Posterior vena cava (tissue), 2 donors: ENCODE data around the gene POLD1. TPM values are rescaled to one million over a fixed set of nuclear protein-coding genes. Genes with fewer than 3 reads are reported as not detected.

ENCODE experiments used
- DNase-seq: peaks from one replicate; pipeline ENCODE4 v3.0.0-alpha.2; 2020; ENCODE audit warnings: low spot score
- intact Hi-C, 2 donors: fragments of 100-400 bp; cut with DNase I; formaldehyde crosslinking; loops; one replicate each; pipeline versions ENCODE4 v1.14.1 to v1.14.2; 2022 to 2023
- total RNA-seq, 2 donors: library from RNA; stranded (reverse); fragmentation: NEBNext Ultra II Directional; extraction: Animal tissue kit (Norgen Biotek cat#: 25700); gene quantifications; one replicate each; pipeline ENCODE4 v1.2.1, GENCODE V29; 2021
- donor health status: DM: yes; HTN: yes; CAD: no.
- donor health status: DM: yes; HTN: yes; CAD: no.

Gene POLD1
- total RNA-seq, 2 donors from 2014 or later: 10.4 to 12.3 TPM

DNA sequence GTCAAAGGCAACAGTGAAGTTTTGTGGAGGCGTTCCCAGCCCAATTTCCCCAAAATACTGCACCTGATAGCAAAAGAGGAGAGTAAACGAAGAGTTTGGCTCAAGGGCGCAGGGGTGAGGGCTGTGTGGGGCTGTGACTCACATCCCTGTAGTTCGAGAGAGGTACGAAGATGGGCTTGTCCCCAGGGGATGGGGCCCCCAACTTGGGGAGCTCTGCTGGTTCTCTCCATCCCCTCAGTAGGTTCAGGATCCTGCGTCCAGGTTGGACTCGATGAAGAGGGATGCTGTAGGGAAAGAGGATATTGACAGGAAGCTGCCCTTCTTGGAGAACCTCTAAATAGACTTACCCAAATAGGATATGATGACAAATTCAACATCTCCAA, 22.1 kb upstream of the POLD1 start:
- peak; percentile 71 for DNase-seq
- intact Hi-C loops: loop anchor here in 1 of 2 donors (10.0 kb wide), 2 partner anchors 53 to 423 kb away; partner anchors contain the start of gene SPIB

DNA sequence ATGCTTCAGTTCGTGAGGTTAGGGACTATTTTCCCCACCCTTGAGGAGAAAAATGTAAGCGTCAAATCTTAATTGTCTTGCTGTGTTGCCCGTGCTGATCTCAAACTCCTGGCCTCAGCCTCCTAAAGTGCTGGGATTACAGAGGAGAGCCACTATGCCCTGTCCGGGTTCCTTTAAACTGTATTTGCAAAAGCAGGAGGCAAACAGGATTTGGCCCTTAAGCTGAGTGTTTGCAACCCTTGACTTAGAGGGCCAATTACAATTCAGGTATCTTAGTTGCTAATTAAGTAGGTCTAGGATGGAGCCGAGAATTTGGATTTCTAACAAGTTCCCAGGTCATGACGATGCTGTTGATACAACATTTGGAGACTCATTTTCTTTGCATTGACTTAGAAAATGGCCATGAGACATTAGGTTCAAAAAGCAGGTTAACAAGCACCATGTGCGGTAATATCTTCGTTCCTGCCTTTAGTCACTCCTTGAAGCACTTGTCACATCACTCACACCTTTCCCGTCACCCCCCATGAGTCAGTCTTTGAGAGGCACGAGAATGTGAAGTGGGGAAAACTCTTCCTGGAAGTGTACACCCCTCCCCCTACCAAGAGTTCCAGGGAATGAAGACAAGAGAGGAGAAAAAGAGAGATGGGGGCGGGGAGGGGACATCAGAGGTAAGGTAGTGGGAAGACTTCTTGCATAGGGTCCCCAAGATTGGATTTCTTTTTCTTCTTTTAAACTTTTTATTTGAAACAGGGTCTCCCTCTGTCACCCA, 21.3 kb upstream of the POLD1 start:
- intact Hi-C loops: loop anchor here in 1 of 2 donors (10.0 kb wide), 2 partner anchors 52 to 422 kb away; partner anchors contain the start of gene SPIB
- peak; percentile 29 for DNase-seq

DNA sequence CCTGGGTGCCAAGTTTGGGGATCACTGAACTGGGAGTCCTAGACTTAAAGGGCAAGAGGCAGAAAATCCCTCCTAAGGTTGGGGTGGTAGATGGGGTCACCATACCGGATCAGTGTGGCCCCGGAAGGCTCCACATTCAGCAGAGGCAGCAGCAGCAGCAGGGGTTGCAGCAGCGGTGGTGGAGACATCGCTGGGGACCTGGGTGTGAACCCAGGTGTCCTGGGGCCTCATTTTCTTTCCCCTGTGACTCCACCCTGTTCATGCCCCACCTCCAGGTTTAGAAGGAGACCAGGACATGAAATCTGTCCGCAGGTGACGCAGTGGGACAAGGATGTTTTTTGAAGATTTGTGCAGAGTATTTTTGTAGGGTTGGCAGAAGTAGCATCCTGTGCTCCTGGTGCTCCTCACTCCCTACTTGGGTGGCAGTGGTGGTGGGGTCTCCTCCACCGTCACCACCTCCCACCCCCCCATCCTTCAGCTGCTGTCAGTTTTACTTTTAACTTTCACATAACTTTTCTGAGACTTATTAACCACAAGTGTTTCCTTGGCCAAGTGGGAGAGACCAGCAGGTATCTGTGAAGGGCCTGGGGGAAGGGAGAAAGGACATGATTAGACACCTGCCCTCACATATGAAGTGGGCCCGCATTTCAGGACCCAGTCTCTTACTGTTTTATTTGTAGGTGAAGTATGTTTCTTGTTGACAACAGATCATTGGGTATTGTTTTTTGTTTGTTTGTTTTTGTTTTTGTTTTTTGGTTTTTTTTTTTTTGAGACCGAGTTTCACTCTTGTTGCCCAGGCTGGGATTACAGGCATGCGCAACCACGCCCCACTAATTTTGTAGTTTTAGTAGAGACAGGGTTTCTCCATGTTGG, 18.5 kb upstream of the POLD1 start, which contains the start of gene NAPSA:
Gene NAPSA (minus strand): TSS at position 206 of the 873 bp plus-strand sequence. CDS start 18 bp downstream, at position 188.
- intact Hi-C loops: loop anchor here in 1 of 2 donors (10.0 kb wide), 2 partner anchors 49 to 419 kb away; partner anchors contain the start of gene SPIB
- DNase-seq: no peak

- peak; percentile 93 for DNase-seq
- intact Hi-C loops: loop anchor here in 1 of 2 donors (10.0 kb wide), 2 partner anchors 46 to 416 kb away; partner anchors contain the start of gene SPIB
Measured at GRCh38 chr19:50368649-50369570, 15.2 kb upstream of the POLD1 start.

DNA sequence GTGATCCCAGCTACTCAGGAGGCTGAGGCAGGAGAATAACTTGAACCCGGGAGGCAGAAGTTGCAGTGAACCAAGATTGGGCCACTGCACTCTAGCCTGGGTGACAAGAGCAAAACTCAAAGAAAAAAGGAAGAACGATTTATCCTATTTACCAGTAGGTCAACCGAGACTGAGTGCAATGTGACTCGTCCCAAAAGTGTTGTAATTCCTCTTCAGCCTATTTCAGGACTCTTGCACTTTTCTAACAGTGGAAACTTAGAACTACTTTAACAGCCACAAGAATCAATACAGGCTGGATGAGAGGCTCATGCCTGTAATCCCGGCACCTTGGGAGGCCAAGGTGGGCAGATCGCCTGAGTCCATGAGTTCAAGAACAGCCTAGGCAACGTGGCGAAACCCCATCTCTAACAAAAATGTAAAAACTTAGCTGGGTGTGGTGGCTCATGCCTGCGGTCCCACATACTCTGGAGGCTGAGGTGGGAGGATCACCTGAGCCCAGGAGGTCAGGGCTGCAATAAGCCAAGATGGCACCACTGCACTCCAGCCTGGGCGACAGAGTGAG, 12.2 kb upstream of the POLD1 start:
- DNase-seq: no peak
- intact Hi-C loops: no loop called here

GRCh38 chr19:50376166-50377050, 7.7 kb upstream of the POLD1 start, which contains the start of gene NR1H2:
NR1H2 (plus strand) TSS chr19:50376457; CDS start chr19:50377606, 1,149 bp downstream.
- intact Hi-C loops: no loop called here
- DNase-seq: peak; percentile 99

DNA sequence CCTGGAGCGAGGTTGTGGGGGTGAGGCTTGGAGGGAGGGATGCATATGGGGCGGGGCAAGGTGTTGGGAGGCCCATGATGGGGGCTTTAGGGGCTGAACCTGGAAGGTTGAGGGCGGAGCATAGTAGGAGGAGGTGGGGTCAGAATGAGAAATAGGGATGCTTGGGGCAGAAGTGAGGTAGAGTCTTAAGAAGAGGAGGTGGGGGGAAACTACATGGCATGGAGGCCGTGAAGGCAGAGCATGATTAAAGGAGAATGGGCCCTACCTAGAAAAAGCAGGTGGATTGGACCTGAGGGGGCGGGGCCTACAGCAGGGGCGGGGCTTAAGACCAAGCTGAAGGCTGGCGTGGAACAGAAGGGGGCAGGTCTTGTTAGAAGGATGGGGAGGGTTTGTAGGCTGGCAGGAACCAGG, 7.1 kb upstream of the POLD1 start:
- no peak for DNase-seq
- intact Hi-C loops: no loop called here

DNA sequence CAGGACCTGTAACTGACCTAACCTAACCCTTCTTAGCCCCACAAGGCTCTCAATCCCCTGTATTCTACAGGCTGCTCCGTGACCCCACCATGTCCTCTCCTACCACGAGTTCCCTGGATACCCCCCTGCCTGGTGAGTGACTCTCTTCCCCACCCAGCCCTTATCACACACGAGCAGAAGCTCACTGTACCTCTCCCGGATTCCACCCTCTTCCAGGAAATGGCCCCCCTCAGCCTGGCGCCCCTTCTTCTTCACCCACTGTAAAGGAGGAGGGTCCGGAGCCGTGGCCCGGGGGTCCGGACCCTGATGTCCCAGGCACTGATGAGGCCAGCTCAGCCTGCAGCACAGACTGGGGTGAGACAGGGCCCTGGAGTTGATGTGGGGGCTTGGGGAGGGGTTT, 6.6 kb upstream of the POLD1 start:
- no peak for DNase-seq
- intact Hi-C loops: no loop called here

- no peak for DNase-seq
- intact Hi-C loops: no loop called here
Measured at GRCh38 chr19:50378169-50378862, 5.8 kb upstream of the POLD1 start.

DNA sequence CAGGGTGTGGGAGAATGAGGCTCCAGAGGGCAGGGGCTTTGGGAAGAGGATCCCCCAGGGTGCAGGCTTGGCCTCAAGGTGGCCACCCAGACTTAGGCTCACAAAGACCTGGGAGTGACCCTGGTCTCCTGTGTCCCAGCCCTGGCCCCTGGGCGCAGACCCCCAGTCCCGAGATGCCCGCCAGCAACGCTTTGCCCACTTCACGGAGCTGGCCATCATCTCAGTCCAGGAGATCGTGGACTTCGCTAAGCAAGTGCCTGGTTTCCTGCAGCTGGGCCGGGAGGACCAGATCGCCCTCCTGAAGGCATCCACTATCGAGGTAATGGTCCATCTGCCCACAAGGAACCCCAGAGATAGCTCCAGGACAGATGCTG, 5.3 kb upstream of the POLD1 start:
- DNase-seq: no peak
- intact Hi-C loops: no loop called here

- no peak for DNase-seq
- intact Hi-C loops: no loop called here
Measured at GRCh38 chr19:50379602-50380001, 4.5 kb upstream of the POLD1 start.

GRCh38 chr19:50380137-50380536, 4.0 kb upstream of the POLD1 start:
- no peak for DNase-seq
- intact Hi-C loops: no loop called here

DNA sequence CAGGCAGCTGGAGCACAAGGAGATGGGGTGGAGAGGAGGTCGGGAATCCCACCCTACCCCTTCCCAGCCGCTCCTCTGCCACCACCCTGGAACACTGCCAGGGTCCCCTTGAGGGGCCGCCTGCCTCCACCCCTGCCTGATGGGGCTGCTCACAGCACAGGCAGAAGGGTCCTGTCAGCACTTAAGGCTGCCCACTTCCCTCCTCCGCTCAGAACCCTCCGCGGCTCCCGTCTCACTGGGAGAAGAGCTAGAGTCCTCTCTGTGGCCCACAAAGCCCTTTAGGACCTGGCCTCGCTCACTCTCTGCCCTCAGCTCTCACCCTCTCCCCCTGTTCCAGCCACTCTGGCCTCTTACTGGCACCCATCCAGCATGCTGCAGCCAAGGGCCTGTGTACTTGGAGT, 3.4 kb upstream of the POLD1 start:
- intact Hi-C loops: no loop called here
- no peak for DNase-seq

DNA sequence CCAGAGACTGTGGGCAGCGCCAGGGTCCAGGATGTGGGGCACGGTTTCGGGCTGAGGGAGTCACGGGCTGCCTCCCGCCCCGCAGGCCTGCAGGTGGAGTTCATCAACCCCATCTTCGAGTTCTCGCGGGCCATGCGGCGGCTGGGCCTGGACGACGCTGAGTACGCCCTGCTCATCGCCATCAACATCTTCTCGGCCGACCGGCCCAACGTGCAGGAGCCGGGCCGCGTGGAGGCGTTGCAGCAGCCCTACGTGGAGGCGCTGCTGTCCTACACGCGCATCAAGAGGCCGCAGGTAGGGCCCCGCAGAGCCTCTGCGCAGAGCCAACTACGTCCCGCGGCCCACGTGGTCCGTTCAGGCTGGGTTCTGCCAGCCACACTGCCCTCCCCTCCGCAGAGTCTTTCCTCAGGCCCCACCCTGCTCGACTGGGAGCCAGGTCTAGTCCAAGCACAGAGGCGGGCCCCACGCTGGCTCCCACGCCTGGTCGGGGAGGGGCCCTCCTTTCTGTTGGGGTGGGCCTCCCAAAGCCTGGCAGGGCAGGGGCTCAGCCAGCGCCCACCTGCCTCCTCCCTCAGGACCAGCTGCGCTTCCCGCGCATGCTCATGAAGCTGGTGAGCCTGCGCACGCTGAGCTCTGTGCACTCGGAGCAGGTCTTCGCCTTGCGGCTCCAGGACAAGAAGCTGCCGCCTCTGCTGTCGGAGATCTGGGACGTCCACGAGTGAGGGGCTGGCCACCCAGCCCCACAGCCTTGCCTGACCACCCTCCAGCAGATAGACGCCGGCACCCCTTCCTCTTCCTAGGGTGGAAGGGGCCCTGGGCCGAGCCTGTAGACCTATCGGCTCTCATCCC, 2.0 kb upstream of the POLD1 start:
- no peak for DNase-seq
- intact Hi-C loops: no loop called here

DNA sequence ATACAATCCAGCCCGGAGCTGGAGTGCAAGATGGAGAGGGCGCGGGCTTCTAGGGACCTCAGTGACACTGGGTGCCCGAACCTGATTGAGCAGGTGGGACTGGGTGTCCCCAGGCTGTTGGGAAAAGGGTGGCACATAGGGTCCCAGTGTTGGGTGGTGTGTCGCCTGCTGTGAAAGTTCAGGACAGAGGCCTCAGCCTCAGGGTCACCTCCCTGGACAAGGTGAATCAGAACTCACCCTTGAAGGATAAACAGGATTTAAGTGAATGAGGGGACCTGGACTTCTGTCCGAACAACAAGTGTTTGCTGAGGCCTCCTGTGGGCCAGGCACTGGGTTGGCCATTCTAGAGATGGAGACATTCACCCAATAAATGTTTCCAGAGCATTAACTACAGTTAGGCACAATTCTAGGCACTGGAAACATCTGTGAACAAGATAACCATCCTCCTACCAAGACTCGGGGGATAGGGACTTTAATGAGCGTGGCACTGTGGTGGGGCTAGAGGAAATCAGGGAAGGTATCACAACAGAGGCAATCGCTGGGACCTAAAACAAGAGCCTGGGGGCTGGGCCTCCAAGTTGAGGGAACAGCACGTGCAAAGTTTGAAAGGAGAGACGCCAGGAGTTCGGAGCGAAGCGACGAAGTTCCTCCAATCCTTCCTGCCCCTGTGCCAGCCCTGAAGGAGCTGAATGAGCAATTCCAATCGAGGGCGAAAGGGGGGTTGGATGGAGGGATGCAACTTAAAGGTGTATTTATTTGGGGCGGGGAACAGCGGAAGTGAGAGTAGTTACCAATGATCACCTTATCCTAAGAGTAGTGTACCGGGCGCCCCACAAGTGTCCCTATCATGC, 921 bp upstream of the POLD1 start:
- intact Hi-C loops: no loop called here
- DNase-seq: no peak
